GM23338 (cell line): Measurements from ENCODE around the gene DMKN. TPM values are rescaled to one million over a fixed set of nuclear protein-coding genes. Genes with fewer than 3 reads are reported as not detected.
"Not testable (repeated sequence)": the region's sequence is repeated elsewhere in the genome, so short reads cannot be mapped to it uniquely, and the experiment has no call there.

Experiments
- ATAC-seq: fragments of 200-7000 bp; cut with Tn5 transposase; 3 replicates; pipeline ENCODE4 v1.9.1; 2020
- DNase-seq: peaks from one replicate; pipeline ENCODE4 v3.0.0-alpha.2; 2015; ENCODE audit warnings: low spot score
- H2AFZ ChIP-seq: fragments of 200-600 bp; sonication (generic); 2 replicates; pipeline ENCODE4 v1.8.0; 2016; ENCODE audit warnings: antibody characterized with exemption, mild to moderate bottlenecking, moderate library complexity
- H3F3A ChIP-seq: fragments of 200-600 bp; sonication (generic); replicated peaks from 2 replicates; pipeline ENCODE4 v1.8.0; 2017; ENCODE audit warnings: antibody characterized with exemption, mixed run types, low read depth
- H3K27ac ChIP-seq: fragments of 200-600 bp; sonication (generic); 2 replicates; pipeline ENCODE4 v1.6.1; 2016; ENCODE audit warnings: low read depth
- H3K27me3 ChIP-seq: fragments of 200-600 bp; sonication (generic); 2 replicates; pipeline ENCODE4 v1.8.0; 2016; ENCODE audit warnings: mild to moderate bottlenecking, mixed run types, moderate library complexity; ENCODE audit not compliant: insufficient read depth
- H3K36me3 ChIP-seq: fragments of 200-600 bp; sonication (generic); 2 replicates; pipeline ENCODE4 v1.8.0; 2016; ENCODE audit warnings: mild to moderate bottlenecking; ENCODE audit not compliant: insufficient read depth
- H3K4me1 ChIP-seq: fragments of 200-600 bp; sonication (generic); 2 replicates; pipeline ENCODE4 v1.8.0; 2016; ENCODE audit warnings: mild to moderate bottlenecking, moderate library complexity; ENCODE audit not compliant: insufficient read depth
- H3K4me2 ChIP-seq: fragments of 200-600 bp; sonication (generic); 2 replicates; pipeline ENCODE4 v1.7.1; 2017; ENCODE audit warnings: mixed run types
- H3K4me3 ChIP-seq: fragments of 200-600 bp; sonication (generic); 2 replicates; pipeline ENCODE4 v1.6.1; 2016; ENCODE audit warnings: mixed run types
- H3K79me2 ChIP-seq: fragments of 200-600 bp; sonication (generic); replicated peaks from 2 replicates; pipeline ENCODE4 v1.8.0; 2017; ENCODE audit warnings: mild to moderate bottlenecking; ENCODE audit not compliant: insufficient read depth
- H3K9me2 ChIP-seq: fragments of 200-600 bp; sonication (generic); 2 replicates; pipeline ENCODE4 v1.8.0; 2017; ENCODE audit not compliant: insufficient read depth
- H4K20me1 ChIP-seq: fragments of 200-600 bp; sonication (generic); replicated peaks from 2 replicates; pipeline ENCODE4 v1.8.0; 2017; ENCODE audit warnings: mild to moderate bottlenecking; ENCODE audit not compliant: insufficient read depth
- H3K27ac Mint-ChIP-seq: 2 replicates; pipeline ENCODE4 v1.8.0; 2020; ENCODE audit warnings: inconsistent platforms, mild to moderate bottlenecking, moderate library complexity, mixed read lengths
- H3K27me3 Mint-ChIP-seq: 3 replicates; pipeline ENCODE4 v1.8.0; 2022; ENCODE audit warnings: low read depth, mild to moderate bottlenecking, moderate library complexity, mixed read lengths, inconsistent platforms; ENCODE audit not compliant: insufficient read depth, poor library complexity
- H3K36me3 Mint-ChIP-seq: 3 replicates; pipeline ENCODE4 v1.8.0; 2021; ENCODE audit warnings: low read depth, mild to moderate bottlenecking, inconsistent platforms, moderate library complexity, mixed read lengths
- H3K4me1 Mint-ChIP-seq: 3 replicates; pipeline ENCODE4 v1.8.0; 2020; ENCODE audit warnings: mild to moderate bottlenecking, inconsistent platforms, mixed read lengths
- H3K4me3 Mint-ChIP-seq: 3 replicates; pipeline ENCODE4 v1.8.0; 2021; ENCODE audit warnings: moderate library complexity, mild to moderate bottlenecking, inconsistent platforms, mixed read lengths
- H3K9me3 Mint-ChIP-seq: 3 replicates; pipeline ENCODE4 v1.8.0; 2020; ENCODE audit warnings: moderate library complexity, mild to moderate bottlenecking, inconsistent platforms, mixed read lengths
- EZH2 ChIP-seq: fragments of 200-600 bp; sonication (generic); IDR thresholded peaks from one replicate; pipeline ENCODE4 v1.8.0; 2017; ENCODE audit warnings: antibody characterized with exemption, mild to moderate bottlenecking, low read depth; ENCODE audit not compliant: unreplicated experiment
- EZH2phosphoT487 ChIP-seq: fragments of 200-600 bp; sonication (generic); IDR thresholded peaks from one replicate; pipeline ENCODE4 v1.8.1; 2018; ENCODE audit warnings: antibody characterized with exemption; ENCODE audit not compliant: unreplicated experiment
- JUNB ChIP-seq: IDR thresholded peaks from one replicate; pipeline ENCODE4 v1.6.1; 2016; ENCODE audit warnings: antibody characterized with exemption; ENCODE audit not compliant: unreplicated experiment
- NANOG ChIP-seq: IDR thresholded peaks from 2 replicates; pipeline ENCODE4 v1.6.1; 2016; ENCODE audit warnings: antibody characterized with exemption, borderline replicate concordance
- POLR2AphosphoS5 ChIP-seq: IDR thresholded peaks from 2 replicates; pipeline ENCODE4 v1.6.1; 2016; ENCODE audit warnings: antibody characterized with exemption, low read depth
- STAT1 ChIP-seq: IDR thresholded peaks from one replicate; pipeline ENCODE4 v1.6.1; 2016; ENCODE audit warnings: antibody characterized with exemption; ENCODE audit not compliant: unreplicated experiment
- ZNF114 ChIP-seq: fragments of 250-450 bp; sonication (Bioruptor Pico); IDR thresholded peaks from 2 replicates; pipeline ENCODE4 v1.5.0; 2020; ENCODE audit warnings: mild to moderate bottlenecking, moderate library complexity
- ZNF331 ChIP-seq: fragments of 250-450 bp; sonication (Bioruptor Pico); IDR thresholded peaks from 2 replicates; pipeline ENCODE4 v1.5.0; 2020; ENCODE audit warnings: low read depth, mild to moderate bottlenecking, moderate library complexity
- polyA plus RNA-seq: library from polyadenylated mRNA; unstranded; fragments of >200 nt; fragmentation: Nextera tagmentation; extraction: Ambion mirVana; gene quantifications from 2 replicates; pipeline ENCODE4 v1.2.1, GENCODE V29; 2016
- total RNA-seq: library from RNA; depleted of rRNA; stranded (reverse); fragments of >200 nt; shearing (Covaris generic); gene quantifications from 2 replicates; pipeline ENCODE4 v1.2.3, GENCODE V29; 2014
- TF ChIP-seq, protein P1 (sequence below), 2 experiments: fragments of 200-600 bp in 1 of 2; sonication (generic) in 1 of 2; conservative IDR thresholded peaks; 2 replicates each; pipeline versions ENCODE4 v1.5.1 to v1.6.1; 2016 to 2017; ENCODE audit warnings: antibody characterized with exemption in 2 of 2, low read depth in 2 of 2, mild to moderate bottlenecking in 2 of 2, moderate library complexity in 1 of 2
- TF ChIP-seq, protein P2 (sequence below): fragments of 250-450 bp; sonication (Bioruptor Pico); IDR thresholded peaks from 2 replicates; pipeline ENCODE4 v1.5.0; 2020; ENCODE audit warnings: mild to moderate bottlenecking, moderate library complexity

Gene DMKN
- total and polyA plus RNA-seq, 2 experiments from 2014 or later, result 259 to 569 TPM

DNA sequence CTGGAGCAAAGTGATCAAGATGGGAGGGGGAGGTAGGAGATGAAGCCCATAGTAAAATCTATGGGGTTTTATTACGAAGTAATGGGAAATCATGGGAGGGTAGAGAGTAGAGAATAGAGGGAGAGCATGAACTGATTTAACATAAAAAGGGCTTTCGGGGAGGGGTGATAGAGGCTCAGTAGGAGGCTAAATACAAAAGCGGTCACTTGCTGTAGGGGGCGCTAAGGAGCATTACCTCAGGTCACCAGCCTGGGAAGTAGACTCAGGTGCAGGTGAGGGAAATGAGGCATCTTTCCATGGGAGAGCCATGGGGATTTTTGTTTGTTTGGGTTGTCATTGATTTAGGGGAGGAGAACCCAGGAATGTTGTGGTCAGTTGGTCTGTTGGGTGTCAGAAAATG is 37.3 kb downstream of the DMKN start:
- no peaks in the 10 kb centered on the region for H3F3A ChIP-seq
- no peak overlapping the region for H3K4me3 Mint-ChIP-seq
- TF ChIP-seq ZNF331 (CRISPR knock-in tag) (no peak), EZH2phosphoT487 (no peak)
- TF ChIP-seq, protein P1, sequence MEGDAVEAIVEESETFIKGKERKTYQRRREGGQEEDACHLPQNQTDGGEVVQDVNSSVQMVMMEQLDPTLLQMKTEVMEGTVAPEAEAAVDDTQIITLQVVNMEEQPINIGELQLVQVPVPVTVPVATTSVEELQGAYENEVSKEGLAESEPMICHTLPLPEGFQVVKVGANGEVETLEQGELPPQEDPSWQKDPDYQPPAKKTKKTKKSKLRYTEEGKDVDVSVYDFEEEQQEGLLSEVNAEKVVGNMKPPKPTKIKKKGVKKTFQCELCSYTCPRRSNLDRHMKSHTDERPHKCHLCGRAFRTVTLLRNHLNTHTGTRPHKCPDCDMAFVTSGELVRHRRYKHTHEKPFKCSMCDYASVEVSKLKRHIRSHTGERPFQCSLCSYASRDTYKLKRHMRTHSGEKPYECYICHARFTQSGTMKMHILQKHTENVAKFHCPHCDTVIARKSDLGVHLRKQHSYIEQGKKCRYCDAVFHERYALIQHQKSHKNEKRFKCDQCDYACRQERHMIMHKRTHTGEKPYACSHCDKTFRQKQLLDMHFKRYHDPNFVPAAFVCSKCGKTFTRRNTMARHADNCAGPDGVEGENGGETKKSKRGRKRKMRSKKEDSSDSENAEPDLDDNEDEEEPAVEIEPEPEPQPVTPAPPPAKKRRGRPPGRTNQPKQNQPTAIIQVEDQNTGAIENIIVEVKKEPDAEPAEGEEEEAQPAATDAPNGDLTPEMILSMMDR (conservative IDR thresholded peaks at IDR 0.05; ENCODE audit: low read depth in 2 of 2), result peak; percentile 78 to 87
- no peaks in the 10 kb centered on the region for H3K9me2 ChIP-seq
- no peaks in the 10 kb centered on the region for H4K20me1 ChIP-seq
- no peaks in the 10 kb centered on the region for H3K36me3 ChIP-seq
- H3K27ac Mint-ChIP-seq, result no peak overlapping the region
- no peak overlapping the region for H3K4me3 ChIP-seq
- no peaks in the 10 kb centered on the region; the same call in 2 of the 3 replicates for H3K9me3 Mint-ChIP-seq
- ATAC-seq, result peak; percentile 89
- no peak overlapping the region for H3K4me2 ChIP-seq
- H2AFZ ChIP-seq, result no peak overlapping the region
- no peaks in the 10 kb centered on the region for H3K27me3 ChIP-seq
- DNase-seq, result peak; percentile 90
- peaks cover 2% of the 10 kb centered on the region; the same call in 1 of the 2 replicates for H3K4me1 ChIP-seq
- H3K4me1 Mint-ChIP-seq, result peaks cover 4% of the 10 kb centered on the region; the same call in 2 of the 3 replicates
- no peaks in the 10 kb centered on the region for H3K79me2 ChIP-seq
- H3K36me3 Mint-ChIP-seq, result no peaks in the 10 kb centered on the region
- no peak overlapping the region for H3K27ac ChIP-seq
- peaks cover 21% of the 10 kb centered on the region for H3K27me3 Mint-ChIP-seq

DNA sequence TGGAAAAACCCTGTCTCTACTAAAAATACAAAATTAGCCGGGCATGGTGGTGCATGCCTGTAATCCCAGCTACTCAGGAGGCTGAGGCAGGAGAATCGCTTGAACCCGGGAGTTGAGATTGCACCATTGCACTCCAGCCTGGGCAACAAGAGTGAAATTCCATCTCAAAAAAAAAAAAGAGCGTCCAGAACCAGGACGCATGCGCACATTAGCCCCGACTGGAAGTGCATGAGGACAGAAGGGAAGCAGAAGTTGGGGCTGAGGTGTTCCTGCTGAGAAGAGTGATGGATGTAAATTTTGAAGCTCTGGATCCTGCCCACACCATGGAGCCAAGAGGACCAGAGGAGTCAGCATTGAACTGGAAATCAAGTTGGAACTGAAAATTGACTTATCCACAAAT is 38.9 kb downstream of the DMKN start:
- not testable (repeated sequence) for H3K4me1 ChIP-seq, H3K4me3 Mint-ChIP-seq, H3K36me3 Mint-ChIP-seq, H4K20me1 ChIP-seq, H3K36me3 ChIP-seq, DNase-seq, H3K4me3 ChIP-seq, H3K27me3 ChIP-seq, H2AFZ ChIP-seq, H3K4me2 ChIP-seq, ATAC-seq, H3K79me2 ChIP-seq, H3F3A ChIP-seq, H3K9me3 Mint-ChIP-seq, H3K4me1 Mint-ChIP-seq, H3K27ac Mint-ChIP-seq, H3K27ac ChIP-seq, H3K9me2 ChIP-seq
- H3K27me3 Mint-ChIP-seq, result peaks cover 23% of the 10 kb centered on the region

DNA sequence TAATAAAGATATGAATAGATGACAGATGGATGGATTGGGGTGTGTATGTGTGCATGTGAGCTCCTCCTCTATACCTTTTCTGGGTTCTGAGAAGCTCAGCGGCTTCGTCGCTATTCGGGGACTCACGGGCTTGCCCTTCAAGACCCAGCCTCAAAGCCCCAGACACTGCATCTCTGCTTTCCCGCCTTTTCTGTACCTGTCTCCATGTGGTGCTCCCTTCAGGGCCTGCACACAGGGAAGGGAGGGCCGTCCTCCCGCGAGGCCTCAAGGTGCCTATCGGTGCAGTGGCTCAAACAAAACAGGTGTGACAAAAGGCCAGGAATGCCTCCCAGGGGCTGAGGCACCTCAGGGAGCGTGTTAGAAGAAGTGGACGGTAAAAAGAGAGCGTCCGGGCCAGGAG is 39.3 kb downstream of the DMKN start:
- Histone ChIP-seq H3K36me3 (no peaks in the 10 kb centered on the region), H3K4me1 (peaks cover 9% of the 10 kb centered on the region; the same call in 1 of the 2 replicates), H4K20me1 (no peaks in the 10 kb centered on the region), H3K9me2 (no peaks in the 10 kb centered on the region), H3K27me3 (no peaks in the 10 kb centered on the region), H3K4me3 (no peak overlapping the region), H2AFZ (no peak overlapping the region), H3K27ac (no peak overlapping the region), H3K4me2 (no peak overlapping the region), H3F3A (no peaks in the 10 kb centered on the region), H3K79me2 (no peaks in the 10 kb centered on the region)
- Mint-ChIP-seq H3K27ac (no peak overlapping the region), H3K4me1 (peaks cover 9% of the 10 kb centered on the region; the same call in 2 of the 3 replicates), H3K27me3 (peaks cover 23% of the 10 kb centered on the region), H3K9me3 (no peaks in the 10 kb centered on the region; the same call in 2 of the 3 replicates), H3K4me3 (no peak overlapping the region), H3K36me3 (no peaks in the 10 kb centered on the region)
- no peak for DNase-seq
- no peak for ATAC-seq
- TF ChIP-seq STAT1, result no peak
- no peak for TF ChIP-seq NANOG
- no peak for TF ChIP-seq EZH2
- no peak for TF ChIP-seq ZNF114 (CRISPR knock-in tag)
- TF ChIP-seq, protein P2, sequence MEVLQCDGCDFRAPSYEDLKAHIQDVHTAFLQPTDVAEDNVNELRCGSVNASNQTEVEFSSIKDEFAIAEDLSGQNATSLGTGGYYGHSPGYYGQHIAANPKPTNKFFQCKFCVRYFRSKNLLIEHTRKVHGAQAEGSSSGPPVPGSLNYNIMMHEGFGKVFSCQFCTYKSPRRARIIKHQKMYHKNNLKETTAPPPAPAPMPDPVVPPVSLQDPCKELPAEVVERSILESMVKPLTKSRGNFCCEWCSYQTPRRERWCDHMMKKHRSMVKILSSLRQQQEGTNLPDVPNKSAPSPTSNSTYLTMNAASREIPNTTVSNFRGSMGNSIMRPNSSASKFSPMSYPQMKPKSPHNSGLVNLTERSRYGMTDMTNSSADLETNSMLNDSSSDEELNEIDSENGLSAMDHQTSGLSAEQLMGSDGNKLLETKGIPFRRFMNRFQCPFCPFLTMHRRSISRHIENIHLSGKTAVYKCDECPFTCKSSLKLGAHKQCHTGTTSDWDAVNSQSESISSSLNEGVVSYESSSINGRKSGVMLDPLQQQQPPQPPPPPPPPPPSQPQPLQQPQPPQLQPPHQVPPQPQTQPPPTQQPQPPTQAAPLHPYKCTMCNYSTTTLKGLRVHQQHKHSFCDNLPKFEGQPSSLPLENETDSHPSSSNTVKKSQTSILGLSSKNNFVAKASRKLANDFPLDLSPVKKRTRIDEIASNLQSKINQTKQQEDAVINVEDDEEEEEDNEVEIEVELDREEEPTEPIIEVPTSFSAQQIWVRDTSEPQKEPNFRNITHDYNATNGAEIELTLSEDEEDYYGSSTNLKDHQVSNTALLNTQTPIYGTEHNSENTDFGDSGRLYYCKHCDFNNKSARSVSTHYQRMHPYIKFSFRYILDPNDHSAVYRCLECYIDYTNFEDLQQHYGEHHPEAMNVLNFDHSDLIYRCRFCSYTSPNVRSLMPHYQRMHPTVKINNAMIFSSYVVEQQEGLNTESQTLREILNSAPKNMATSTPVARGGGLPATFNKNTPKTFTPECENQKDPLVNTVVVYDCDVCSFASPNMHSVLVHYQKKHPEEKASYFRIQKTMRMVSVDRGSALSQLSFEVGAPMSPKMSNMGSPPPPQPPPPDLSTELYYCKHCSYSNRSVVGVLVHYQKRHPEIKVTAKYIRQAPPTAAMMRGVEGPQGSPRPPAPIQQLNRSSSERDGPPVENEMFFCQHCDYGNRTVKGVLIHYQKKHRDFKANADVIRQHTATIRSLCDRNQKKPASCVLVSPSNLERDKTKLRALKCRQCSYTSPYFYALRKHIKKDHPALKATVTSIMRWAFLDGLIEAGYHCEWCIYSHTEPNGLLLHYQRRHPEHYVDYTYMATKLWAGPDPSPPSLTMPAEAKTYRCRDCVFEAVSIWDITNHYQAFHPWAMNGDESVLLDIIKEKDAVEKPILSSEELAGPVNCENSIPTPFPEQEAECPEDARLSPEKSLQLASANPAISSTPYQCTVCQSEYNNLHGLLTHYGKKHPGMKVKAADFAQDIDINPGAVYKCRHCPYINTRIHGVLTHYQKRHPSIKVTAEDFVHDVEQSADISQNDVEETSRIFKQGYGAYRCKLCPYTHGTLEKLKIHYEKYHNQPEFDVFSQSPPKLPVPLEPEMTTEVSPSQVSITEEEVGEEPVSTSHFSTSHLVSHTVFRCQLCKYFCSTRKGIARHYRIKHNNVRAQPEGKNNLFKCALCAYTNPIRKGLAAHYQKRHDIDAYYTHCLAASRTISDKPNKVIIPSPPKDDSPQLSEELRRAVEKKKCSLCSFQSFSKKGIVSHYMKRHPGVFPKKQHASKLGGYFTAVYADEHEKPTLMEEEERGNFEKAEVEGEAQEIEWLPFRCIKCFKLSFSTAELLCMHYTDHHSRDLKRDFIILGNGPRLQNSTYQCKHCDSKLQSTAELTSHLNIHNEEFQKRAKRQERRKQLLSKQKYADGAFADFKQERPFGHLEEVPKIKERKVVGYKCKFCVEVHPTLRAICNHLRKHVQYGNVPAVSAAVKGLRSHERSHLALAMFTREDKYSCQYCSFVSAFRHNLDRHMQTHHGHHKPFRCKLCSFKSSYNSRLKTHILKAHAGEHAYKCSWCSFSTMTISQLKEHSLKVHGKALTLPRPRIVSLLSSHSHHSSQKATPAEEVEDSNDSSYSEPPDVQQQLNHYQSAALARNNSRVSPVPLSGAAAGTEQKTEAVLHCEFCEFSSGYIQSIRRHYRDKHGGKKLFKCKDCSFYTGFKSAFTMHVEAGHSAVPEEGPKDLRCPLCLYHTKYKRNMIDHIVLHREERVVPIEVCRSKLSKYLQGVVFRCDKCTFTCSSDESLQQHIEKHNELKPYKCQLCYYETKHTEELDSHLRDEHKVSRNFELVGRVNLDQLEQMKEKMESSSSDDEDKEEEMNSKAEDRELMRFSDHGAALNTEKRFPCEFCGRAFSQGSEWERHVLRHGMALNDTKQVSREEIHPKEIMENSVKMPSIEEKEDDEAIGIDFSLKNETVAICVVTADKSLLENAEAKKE (CRISPR knock-in tag), result no peak
- TF ChIP-seq ZNF331 (CRISPR knock-in tag), result no peak
- TF ChIP-seq JUNB, result no peak
- TF ChIP-seq POLR2AphosphoS5, result no peak
- TF ChIP-seq EZH2phosphoT487, result no peak
